Measurements from ENCODE around the gene TACC2. TPM values are rescaled to one million over a fixed set of nuclear protein-coding genes. Genes with fewer than 3 reads are reported as not detected.

TACC2 gene
- total and polyA plus RNA-seq, 2 experiments from 2014 or later, result 30.8 to 35.9 TPM

GRCh38 chr10:122117475-122117874, 128.5 kb downstream of the TACC2 start (continued):
- TF ChIP-seq REST (IDR thresholded peaks at IDR 0.05; ENCODE audit: unreplicated experiment), result no peak

DNA sequence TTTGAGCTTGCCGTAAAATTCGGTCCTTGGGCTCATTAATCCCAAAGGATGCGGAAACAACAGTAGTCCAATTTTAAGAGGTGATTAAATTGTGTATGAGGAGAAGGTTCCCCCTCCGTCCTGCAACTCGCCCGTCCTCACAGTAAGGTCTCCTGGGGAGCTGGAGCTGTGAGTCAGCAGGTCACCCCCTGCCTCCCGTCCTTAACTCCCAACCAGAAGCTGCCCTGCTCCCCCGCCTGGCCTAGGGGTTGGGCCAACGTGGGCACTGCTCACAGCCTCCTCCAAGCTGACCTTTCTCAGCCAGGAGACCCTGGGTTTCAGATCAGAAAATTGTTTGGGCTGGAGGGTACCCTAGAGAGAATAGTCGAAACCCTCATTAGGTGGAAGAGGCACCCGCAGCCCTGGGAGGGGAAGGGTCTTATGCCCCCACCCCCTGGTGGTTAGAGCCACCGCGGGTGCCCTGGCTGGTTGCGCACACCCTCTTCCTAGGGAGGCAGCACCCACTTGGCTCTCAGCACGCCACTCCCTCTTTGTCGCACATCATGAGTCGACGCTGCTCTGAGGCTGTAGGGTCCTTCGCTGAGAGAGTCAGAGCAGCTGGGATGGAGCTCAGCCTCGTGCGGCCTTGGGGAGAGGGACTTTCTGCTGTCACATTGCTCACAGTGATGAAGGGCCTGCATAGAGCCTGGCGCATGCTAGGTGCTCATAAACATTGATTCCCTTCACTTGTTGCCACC, 131.2 kb downstream of the TACC2 start:
- H3K4me1 Mint-ChIP-seq, result peaks cover 36% of the 10 kb centered on the region
- TF ChIP-seq, protein P1, sequence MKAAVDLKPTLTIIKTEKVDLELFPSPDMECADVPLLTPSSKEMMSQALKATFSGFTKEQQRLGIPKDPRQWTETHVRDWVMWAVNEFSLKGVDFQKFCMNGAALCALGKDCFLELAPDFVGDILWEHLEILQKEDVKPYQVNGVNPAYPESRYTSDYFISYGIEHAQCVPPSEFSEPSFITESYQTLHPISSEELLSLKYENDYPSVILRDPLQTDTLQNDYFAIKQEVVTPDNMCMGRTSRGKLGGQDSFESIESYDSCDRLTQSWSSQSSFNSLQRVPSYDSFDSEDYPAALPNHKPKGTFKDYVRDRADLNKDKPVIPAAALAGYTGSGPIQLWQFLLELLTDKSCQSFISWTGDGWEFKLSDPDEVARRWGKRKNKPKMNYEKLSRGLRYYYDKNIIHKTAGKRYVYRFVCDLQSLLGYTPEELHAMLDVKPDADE (IDR thresholded peaks at IDR 0.05), result no peak
- Histone ChIP-seq H4K20me1 (replicated peaks; ENCODE audit: insufficient read depth) (no peaks in the 10 kb centered on the region; the same call in 1 of the 2 replicates), H3K9me2 (ENCODE audit: insufficient read depth) (no peaks in the 10 kb centered on the region), H3K4me3 (no peak overlapping the region), H3K27ac (ENCODE audit: low read depth) (0 out of 2 replicates have a peak overlapping the region, but pooled peaks have one; percentile 26), H3F3A (replicated peaks; ENCODE audit: low read depth) (no peaks in the 10 kb centered on the region), H3K4me2 (no peak overlapping the region), H2AFZ (no peak overlapping the region), H3K36me3 (ENCODE audit: insufficient read depth) (no peaks in the 10 kb centered on the region), H3K79me2 (replicated peaks; ENCODE audit: insufficient read depth) (peaks cover 52% of the 10 kb centered on the region), H3K27me3 (ENCODE audit: insufficient read depth) (no peaks in the 10 kb centered on the region), H3K4me1 (ENCODE audit: insufficient read depth) (peaks cover 27% of the 10 kb centered on the region)
- no peaks in the 10 kb centered on the region; the same call in 2 of the 3 replicates for H3K36me3 Mint-ChIP-seq (ENCODE audit: low read depth)
- H3K27me3 Mint-ChIP-seq (ENCODE audit: insufficient read depth, low read depth, poor library complexity), result peaks cover 6% of the 10 kb centered on the region
- peak overlapping the region; percentile 60; the same call in 1 of the 2 replicates for H3K27ac Mint-ChIP-seq
- H3K9me3 Mint-ChIP-seq, result no peaks in the 10 kb centered on the region; the same call in 2 of the 3 replicates
- DNase-seq (ENCODE audit: low spot score) (no peak), ATAC-seq (peak; percentile 58)
- H3K4me3 Mint-ChIP-seq, result no peak overlapping the region

DNA sequence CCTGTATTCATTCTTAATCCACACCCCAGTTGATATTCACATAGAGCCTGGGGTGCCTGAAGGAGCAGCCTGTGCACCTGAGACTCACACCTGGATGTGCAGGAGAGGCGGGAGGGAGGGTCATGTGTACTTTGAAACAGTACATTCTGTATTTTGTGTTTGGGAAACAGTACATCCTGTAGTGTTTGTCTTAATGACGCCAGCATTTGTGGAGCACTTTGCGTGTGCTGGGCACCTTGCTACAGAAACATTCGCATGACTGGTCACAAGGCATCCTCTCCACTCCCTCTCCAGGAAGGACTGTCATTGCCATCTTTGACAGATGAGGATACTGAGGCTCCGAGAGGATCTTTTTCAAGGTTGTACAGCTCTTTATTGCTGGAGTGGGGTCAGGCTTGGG, 132.1 kb downstream of the TACC2 start:
- Histone ChIP-seq H3K4me3 (no peak overlapping the region), H3K36me3 (ENCODE audit: insufficient read depth) (no peaks in the 10 kb centered on the region), H3K4me2 (no peak overlapping the region), H3F3A (replicated peaks; ENCODE audit: low read depth) (no peaks in the 10 kb centered on the region), H3K4me1 (ENCODE audit: insufficient read depth) (peaks cover 23% of the 10 kb centered on the region), H2AFZ (no peak overlapping the region), H3K27me3 (ENCODE audit: insufficient read depth) (no peaks in the 10 kb centered on the region), H4K20me1 (replicated peaks; ENCODE audit: insufficient read depth) (no peaks in the 10 kb centered on the region; the same call in 1 of the 2 replicates), H3K79me2 (replicated peaks; ENCODE audit: insufficient read depth) (peaks cover 48% of the 10 kb centered on the region), H3K27ac (ENCODE audit: low read depth) (no peak overlapping the region), H3K9me2 (ENCODE audit: insufficient read depth) (no peaks in the 10 kb centered on the region)
- Mint-ChIP-seq H3K27ac (no peak overlapping the region), H3K4me3 (no peak overlapping the region), H3K4me1 (peaks cover 30% of the 10 kb centered on the region), H3K9me3 (no peaks in the 10 kb centered on the region; the same call in 2 of the 3 replicates), H3K27me3 (ENCODE audit: insufficient read depth, low read depth, poor library complexity) (peaks cover 6% of the 10 kb centered on the region), H3K36me3 (ENCODE audit: low read depth) (no peaks in the 10 kb centered on the region; the same call in 2 of the 3 replicates)
- ATAC-seq, result no peak
- no peak for DNase-seq (ENCODE audit: low spot score)
- TF ChIP-seq REST (IDR thresholded peaks at IDR 0.05; ENCODE audit: unreplicated experiment) (no peak), CREB1 (CRISPR knock-in tag; IDR thresholded peaks at IDR 0.05; ENCODE audit: low read depth) (no peak), NANOG (IDR thresholded peaks at IDR 0.05; ENCODE audit: borderline replicate concordance) (no peak)
